Measurements from ENCODE around the gene MYLK4. TPM values are rescaled to one million over a fixed set of nuclear protein-coding genes. Genes with fewer than 3 reads are reported as not detected.

The MYLK4 gene
- total RNA-seq, 1 donor from 2014 or later: 1.1 TPM

DNA sequence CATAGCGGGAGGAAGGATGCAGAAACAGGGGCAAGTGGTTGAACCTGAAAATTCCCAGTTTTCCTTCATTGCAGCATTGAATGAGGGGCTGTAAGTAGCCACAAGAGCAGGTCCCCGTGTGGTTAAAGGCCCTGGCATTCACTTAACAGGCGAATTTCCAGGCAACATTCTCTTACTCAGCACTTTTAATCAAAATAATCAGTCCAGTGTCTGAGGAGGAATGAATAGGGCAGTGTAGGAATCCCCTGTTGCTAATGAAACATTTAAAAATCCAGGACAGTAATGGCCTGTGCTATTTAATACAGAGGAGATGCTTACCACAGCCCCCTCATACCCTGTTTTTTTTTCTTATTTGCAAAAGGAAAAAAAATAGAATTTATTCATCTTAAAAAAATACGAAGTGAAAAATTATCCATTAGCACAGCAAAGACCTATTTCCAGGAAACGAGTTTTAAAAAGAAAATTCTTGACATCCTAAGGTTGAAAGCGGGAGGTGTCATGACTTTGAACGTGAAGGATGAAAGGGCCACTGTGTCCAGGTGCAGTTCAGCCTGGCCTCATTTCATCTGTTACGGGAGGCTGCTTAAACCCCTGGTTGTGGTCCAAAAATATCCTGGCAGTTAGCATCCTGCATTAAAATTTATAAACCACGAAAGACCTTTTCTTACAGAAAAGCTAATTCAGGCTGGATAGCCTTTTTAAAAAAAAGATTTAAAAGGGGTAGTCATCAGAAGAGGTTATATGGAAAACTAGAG, 20.2 kb downstream of the MYLK4 start:
- H3K36me3 Mint-ChIP-seq (ENCODE audit: low read depth): no peaks in the 10 kb centered on the region
- TF ChIP-seq, protein P1, sequence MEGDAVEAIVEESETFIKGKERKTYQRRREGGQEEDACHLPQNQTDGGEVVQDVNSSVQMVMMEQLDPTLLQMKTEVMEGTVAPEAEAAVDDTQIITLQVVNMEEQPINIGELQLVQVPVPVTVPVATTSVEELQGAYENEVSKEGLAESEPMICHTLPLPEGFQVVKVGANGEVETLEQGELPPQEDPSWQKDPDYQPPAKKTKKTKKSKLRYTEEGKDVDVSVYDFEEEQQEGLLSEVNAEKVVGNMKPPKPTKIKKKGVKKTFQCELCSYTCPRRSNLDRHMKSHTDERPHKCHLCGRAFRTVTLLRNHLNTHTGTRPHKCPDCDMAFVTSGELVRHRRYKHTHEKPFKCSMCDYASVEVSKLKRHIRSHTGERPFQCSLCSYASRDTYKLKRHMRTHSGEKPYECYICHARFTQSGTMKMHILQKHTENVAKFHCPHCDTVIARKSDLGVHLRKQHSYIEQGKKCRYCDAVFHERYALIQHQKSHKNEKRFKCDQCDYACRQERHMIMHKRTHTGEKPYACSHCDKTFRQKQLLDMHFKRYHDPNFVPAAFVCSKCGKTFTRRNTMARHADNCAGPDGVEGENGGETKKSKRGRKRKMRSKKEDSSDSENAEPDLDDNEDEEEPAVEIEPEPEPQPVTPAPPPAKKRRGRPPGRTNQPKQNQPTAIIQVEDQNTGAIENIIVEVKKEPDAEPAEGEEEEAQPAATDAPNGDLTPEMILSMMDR (IDR thresholded peaks at IDR 0.05): no peak
- H3K27me3 Mint-ChIP-seq (ENCODE audit: low read depth): no peaks in the 10 kb centered on the region
- no peak overlapping the region for H3K27ac Mint-ChIP-seq (ENCODE audit: unreplicated experiment)
- no peaks in the 10 kb centered on the region for H3K9me3 Mint-ChIP-seq (ENCODE audit: low read depth)
- no peak overlapping the region for H3K4me3 Mint-ChIP-seq (ENCODE audit: unreplicated experiment)
- no peak for DNase-seq (ENCODE audit: low spot score)
- H3K4me1 Mint-ChIP-seq (ENCODE audit: low read depth): peaks cover 23% of the 10 kb centered on the region

DNA sequence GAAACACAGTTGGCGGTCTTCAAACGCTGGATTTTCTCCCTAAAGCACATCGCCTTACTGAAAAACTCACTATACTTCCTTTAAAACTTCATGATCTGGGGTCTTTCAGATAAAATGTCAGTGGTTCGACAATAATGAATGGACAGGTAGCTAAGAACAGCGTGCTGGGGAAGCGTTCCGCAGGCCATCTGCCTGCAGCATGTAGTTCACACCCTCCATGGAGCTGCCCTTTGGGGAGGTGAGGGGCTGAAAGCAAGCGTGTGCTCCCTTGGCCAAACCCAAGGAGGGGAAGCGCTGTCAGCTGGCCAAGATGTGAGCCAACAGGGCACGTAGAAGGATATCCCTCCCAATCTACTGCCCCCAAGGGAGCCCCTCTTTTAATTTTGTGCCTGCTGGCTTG, 20.8 kb downstream of the MYLK4 start:
- no peaks in the 10 kb centered on the region for H3K9me3 Mint-ChIP-seq (ENCODE audit: low read depth)
- H3K27ac Mint-ChIP-seq (ENCODE audit: unreplicated experiment): no peak overlapping the region
- H3K27me3 Mint-ChIP-seq (ENCODE audit: low read depth): no peaks in the 10 kb centered on the region
- no peaks in the 10 kb centered on the region for H3K36me3 Mint-ChIP-seq (ENCODE audit: low read depth)
- TF ChIP-seq, protein P1 (IDR thresholded peaks at IDR 0.05): no peak
- peaks cover 21% of the 10 kb centered on the region for H3K4me1 Mint-ChIP-seq (ENCODE audit: low read depth)
- no peak overlapping the region for H3K4me3 Mint-ChIP-seq (ENCODE audit: unreplicated experiment)
- DNase-seq (ENCODE audit: low spot score): no peak

DNA sequence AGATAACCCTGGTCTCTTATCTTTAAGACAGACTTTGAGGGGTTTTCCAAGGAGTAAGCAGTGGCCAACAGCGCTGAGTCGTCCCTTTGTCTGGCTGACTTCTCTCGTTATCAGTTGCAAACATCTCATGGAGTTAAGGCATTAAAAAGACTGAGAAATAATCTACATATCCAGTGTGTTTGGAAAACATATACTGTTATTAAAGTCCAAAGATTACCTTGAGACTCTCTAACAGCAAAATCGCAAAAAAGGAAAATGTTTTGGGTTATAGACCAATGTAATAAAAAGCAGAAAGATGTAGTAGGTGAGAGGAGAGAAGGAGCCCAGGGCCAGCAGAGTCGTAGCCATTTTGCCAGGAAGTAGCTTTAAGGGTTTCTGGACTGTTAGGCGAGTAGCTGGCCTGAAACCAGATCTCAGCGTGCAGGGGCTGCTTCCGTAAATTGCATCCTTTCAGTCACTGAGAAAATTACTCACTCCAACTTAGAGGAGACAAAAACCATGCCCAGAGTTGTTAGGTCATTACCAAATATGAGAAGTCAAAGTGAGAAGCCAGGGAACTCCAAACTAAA, 24.6 kb downstream of the MYLK4 start:
- DNase-seq (ENCODE audit: low spot score): no peak

DNA sequence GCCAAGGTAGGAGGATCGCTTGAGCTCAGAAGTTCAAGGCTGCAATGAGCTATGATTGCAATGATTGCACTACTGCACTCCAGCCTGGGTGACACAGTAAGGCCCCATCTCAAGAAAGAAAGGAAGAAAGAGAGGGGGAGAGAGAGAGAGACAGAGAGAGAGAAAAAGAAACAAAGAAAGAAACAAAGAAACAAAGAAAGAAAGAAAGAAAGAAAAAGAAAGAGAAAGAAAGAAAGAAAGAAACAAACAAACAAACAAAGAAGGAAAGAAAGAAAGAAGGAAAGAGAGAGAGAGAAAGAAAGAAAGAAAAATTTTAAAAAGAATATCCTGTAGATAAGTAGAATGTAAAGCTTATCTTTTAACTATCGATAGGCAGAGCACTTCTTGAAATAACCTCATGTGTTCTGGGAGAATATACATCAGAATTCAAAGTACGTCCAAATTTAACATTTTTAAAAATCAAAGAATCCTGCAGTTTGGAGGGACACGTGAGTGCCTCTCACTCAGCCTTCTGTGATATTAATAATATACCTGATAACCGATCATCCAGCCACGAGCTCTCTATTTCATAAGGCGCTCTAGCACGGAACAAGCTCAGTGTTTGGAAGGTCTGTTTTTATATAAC, 25.2 kb downstream of the MYLK4 start:
- Mint-ChIP-seq H3K4me1 (ENCODE audit: low read depth) (peaks cover 5% of the 10 kb centered on the region), H3K4me3 (ENCODE audit: unreplicated experiment) (no peak overlapping the region), H3K27ac (ENCODE audit: unreplicated experiment) (no peak overlapping the region), H3K9me3 (ENCODE audit: low read depth) (peaks cover 13% of the 10 kb centered on the region), H3K36me3 (ENCODE audit: low read depth) (peaks cover 9% of the 10 kb centered on the region), H3K27me3 (ENCODE audit: low read depth) (no peaks in the 10 kb centered on the region)
- TF ChIP-seq, protein P1 (IDR thresholded peaks at IDR 0.05): no peak
- DNase-seq (ENCODE audit: low spot score): no peak

More for the DNA sequence above, 24.6 kb downstream of the MYLK4 start:
- TF ChIP-seq, protein P1 (IDR thresholded peaks at IDR 0.05): no peak
- Mint-ChIP-seq H3K27ac (ENCODE audit: unreplicated experiment) (no peak overlapping the region), H3K4me1 (ENCODE audit: low read depth) (peaks cover 8% of the 10 kb centered on the region), H3K27me3 (ENCODE audit: low read depth) (no peaks in the 10 kb centered on the region), H3K9me3 (ENCODE audit: low read depth) (peaks cover 13% of the 10 kb centered on the region), H3K4me3 (ENCODE audit: unreplicated experiment) (no peak overlapping the region), H3K36me3 (ENCODE audit: low read depth) (peaks cover 9% of the 10 kb centered on the region)

DNA sequence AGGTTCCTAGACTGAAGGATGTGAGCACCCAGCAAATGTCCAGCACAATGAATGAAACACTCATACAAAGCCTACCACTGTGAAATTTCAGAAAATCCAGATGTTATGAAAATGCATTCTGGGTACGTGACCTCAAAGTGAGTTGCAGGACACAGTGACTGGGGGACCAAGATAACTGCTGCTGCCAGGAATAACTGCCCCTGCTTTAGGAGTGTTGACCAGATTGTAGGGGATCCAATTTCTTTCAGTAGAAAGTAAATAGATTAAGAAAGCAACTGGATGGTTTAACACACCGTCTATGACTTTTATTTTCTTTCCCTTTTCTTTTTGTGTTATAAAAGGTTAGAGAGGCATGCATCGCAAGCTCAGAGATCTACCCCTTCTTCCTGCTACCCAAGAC, 29.5 kb downstream of the MYLK4 start:
- Mint-ChIP-seq H3K9me3 (ENCODE audit: low read depth) (peaks cover 17% of the 10 kb centered on the region), H3K27me3 (ENCODE audit: low read depth) (no peaks in the 10 kb centered on the region), H3K27ac (ENCODE audit: unreplicated experiment) (no peak overlapping the region), H3K4me3 (ENCODE audit: unreplicated experiment) (no peak overlapping the region), H3K36me3 (ENCODE audit: low read depth) (peaks cover 10% of the 10 kb centered on the region), H3K4me1 (ENCODE audit: low read depth) (peaks cover 14% of the 10 kb centered on the region)
- DNase-seq (ENCODE audit: low spot score): no peak
- TF ChIP-seq, protein P1 (IDR thresholded peaks at IDR 0.05): no peak

Data from chondrocyte (in vitro differentiated cells).